Hepatocyte (in vitro differentiated cells): Measurements from ENCODE around the gene MYLK2. TPM values are rescaled to one million over a fixed set of nuclear protein-coding genes. Genes with fewer than 3 reads are reported as not detected.

Source experiments
- DNase-seq: peaks from one replicate; pipeline ENCODE4 v3.0.0-alpha.2; 2016; ENCODE audit warnings: low spot score
- H2AFZ ChIP-seq: fragments of 200-600 bp; sonication (generic); 2 replicates; pipeline ENCODE4 v1.6.0; 2016; ENCODE audit warnings: antibody characterized with exemption, mild to moderate bottlenecking
- H3K27ac ChIP-seq: fragments of 200-600 bp; sonication (generic); 2 replicates; pipeline ENCODE4 v1.5.1; 2016; ENCODE audit warnings: mild to moderate bottlenecking
- H3K27me3 ChIP-seq: fragments of 200-600 bp; sonication (generic); 2 replicates; pipeline ENCODE4 v1.6.1; 2016
- H3K36me3 ChIP-seq: fragments of 200-600 bp; sonication (generic); replicated peaks from 2 replicates; pipeline ENCODE4 v1.5.1; 2016; ENCODE audit warnings: low read depth; ENCODE audit not compliant: insufficient read depth
- H3K4me1 ChIP-seq: fragments of 200-600 bp; sonication (generic); 2 replicates; pipeline ENCODE4 v1.5.1; 2016; ENCODE audit warnings: mild to moderate bottlenecking, moderate library complexity; ENCODE audit not compliant: insufficient read depth
- H3K4me2 ChIP-seq: fragments of 200-600 bp; sonication (generic); 2 replicates; pipeline ENCODE4 v1.6.0; 2016
- H3K4me3 ChIP-seq: fragments of 200-600 bp; sonication (generic); 2 replicates; pipeline ENCODE4 v1.5.1; 2016; ENCODE audit warnings: mild to moderate bottlenecking
- H3K79me2 ChIP-seq: fragments of 200-600 bp; sonication (generic); 2 replicates; pipeline ENCODE4 v1.6.0; 2017; ENCODE audit warnings: mild to moderate bottlenecking
- H3K9me2 ChIP-seq: fragments of 200-600 bp; sonication (generic); replicated peaks from 2 replicates; pipeline ENCODE4 v1.6.0; 2017; ENCODE audit warnings: mild to moderate bottlenecking; ENCODE audit not compliant: insufficient read depth
- H3K9me3 ChIP-seq: fragments of 200-600 bp; sonication (generic); 2 replicates; pipeline ENCODE4 v1.5.1; 2016; ENCODE audit warnings: low read depth, mild to moderate bottlenecking
- H4K20me1 ChIP-seq: fragments of 200-600 bp; sonication (generic); 2 replicates; pipeline ENCODE4 v1.6.0; 2016; ENCODE audit warnings: mild to moderate bottlenecking; ENCODE audit not compliant: insufficient read depth, poor library complexity, severe bottlenecking
- EZH2 ChIP-seq: fragments of 200-600 bp; sonication (generic); IDR thresholded peaks from 2 replicates; pipeline ENCODE4 v1.6.1; 2016; ENCODE audit warnings: antibody characterized with exemption, mild to moderate bottlenecking, borderline replicate concordance
- EZH2phosphoT487 ChIP-seq: fragments of 200-600 bp; sonication (generic); IDR thresholded peaks from one replicate; pipeline ENCODE4 v1.6.1; 2018; ENCODE audit warnings: antibody characterized with exemption, mild to moderate bottlenecking, low read depth, moderate library complexity; ENCODE audit not compliant: unreplicated experiment, severe bottlenecking
- WGBS: methylation state at CpG from one replicate; pipeline ENCODE4 v1.1.6; 2016; ENCODE audit warnings: low lambda C conversion rate; ENCODE audit errors: missing lambda C conversion rate; 5-methylcytosine and 5-hydroxymethylcytosine counted together
- polyA plus RNA-seq: library from polyadenylated mRNA; unstranded; fragments of >200 nt; fragmentation: Nextera tagmentation; extraction: Ambion mirVana; gene quantifications from 2 replicates; pipeline ENCODE4 v1.2.1, GENCODE V29; 2016
- total RNA-seq: library from RNA; depleted of rRNA; stranded (reverse); fragments of >200 nt; gene quantifications from 2 replicates; pipeline ENCODE4 v1.2.3, GENCODE V29; 2014
- TF ChIP-seq, protein P1 (sequence below): fragments of 200-600 bp; sonication (generic); IDR thresholded peaks from 2 replicates; pipeline ENCODE4 v1.5.1; 2016; ENCODE audit warnings: antibody characterized with exemption, mild to moderate bottlenecking; ENCODE audit not compliant: poor library complexity

Gene MYLK2
- total and polyA plus RNA-seq, 2 experiments from 2014 or later = 0.33 TPM; not detected in 1

DNA sequence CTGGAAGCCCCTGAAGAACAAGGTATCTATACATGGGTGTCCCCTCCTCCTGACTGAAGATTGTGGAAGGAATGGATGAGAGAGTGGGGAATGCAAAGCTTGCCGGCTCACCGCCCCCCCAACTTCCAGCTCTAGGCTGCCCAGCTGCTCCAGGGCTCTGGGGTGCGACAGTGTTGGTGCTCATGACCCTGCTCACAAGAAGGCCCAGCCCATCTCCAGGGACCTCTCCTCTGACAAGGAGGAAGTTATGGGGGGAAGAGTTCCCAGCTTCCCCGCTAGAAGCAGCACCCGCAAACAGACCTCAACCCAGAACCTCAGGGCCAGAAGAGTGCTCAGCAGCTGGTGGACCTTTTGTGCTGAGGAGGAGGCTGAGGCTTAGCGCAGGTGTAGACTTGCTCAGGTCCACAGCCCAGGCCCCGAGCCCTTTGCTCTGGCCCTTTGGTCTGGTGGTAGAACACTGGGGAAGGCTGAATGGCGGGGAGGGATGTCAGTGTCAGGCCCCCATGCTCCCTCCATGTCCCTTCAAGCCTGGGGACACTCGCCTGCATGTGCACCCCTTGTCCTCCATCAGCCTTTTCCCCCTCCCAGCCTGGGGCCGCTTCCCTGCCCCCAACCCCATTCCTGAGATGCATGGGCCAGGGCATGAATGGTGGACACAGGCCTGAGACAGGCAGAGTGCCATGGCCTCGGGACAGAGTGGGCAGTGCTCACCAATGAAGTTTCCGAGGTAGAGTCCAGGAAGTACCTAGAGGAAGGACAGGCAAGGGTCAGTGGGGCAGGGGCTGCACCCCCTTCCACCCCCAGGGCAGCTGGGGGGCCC lies 49.9 kb downstream of the MYLK2 start:
- Histone ChIP-seq H3K27me3 (no peaks in the 10 kb centered on the region), H3K27ac (peak overlapping the region; percentile 86), H2AFZ (peak overlapping the region; percentile 71), H3K36me3 (no peaks in the 10 kb centered on the region), H3K9me2 (no peaks in the 10 kb centered on the region), H3K79me2 (peaks cover 11% of the 10 kb centered on the region), H3K9me3 (no peaks in the 10 kb centered on the region), H3K4me2 (peak overlapping the region; percentile 93), H3K4me1 (peaks cover 17% of the 10 kb centered on the region), H3K4me3 (peak overlapping the region; percentile 80), H4K20me1 (no peaks in the 10 kb centered on the region)
- no peak for DNase-seq
- no peak for TF ChIP-seq EZH2
- no peak for TF ChIP-seq EZH2phosphoT487
- TF ChIP-seq, protein P1, sequence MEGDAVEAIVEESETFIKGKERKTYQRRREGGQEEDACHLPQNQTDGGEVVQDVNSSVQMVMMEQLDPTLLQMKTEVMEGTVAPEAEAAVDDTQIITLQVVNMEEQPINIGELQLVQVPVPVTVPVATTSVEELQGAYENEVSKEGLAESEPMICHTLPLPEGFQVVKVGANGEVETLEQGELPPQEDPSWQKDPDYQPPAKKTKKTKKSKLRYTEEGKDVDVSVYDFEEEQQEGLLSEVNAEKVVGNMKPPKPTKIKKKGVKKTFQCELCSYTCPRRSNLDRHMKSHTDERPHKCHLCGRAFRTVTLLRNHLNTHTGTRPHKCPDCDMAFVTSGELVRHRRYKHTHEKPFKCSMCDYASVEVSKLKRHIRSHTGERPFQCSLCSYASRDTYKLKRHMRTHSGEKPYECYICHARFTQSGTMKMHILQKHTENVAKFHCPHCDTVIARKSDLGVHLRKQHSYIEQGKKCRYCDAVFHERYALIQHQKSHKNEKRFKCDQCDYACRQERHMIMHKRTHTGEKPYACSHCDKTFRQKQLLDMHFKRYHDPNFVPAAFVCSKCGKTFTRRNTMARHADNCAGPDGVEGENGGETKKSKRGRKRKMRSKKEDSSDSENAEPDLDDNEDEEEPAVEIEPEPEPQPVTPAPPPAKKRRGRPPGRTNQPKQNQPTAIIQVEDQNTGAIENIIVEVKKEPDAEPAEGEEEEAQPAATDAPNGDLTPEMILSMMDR = no peak
- 86% methylated on average over 12 of the region's 12 CpGs for WGBS

DNA sequence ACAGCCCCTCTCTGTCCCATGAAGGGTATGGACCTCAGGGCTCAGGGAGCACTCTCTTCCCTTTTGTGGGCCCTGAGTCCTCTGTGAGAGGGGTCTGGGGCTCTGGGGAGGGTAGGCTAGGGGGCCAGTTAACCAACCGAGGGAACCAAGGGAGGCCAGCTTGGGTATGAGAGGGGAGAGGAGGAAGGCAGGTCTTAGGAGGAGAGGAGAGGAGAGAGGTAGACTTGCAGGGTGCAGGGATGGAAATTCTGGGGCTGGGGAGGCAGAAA lies 50.5 kb downstream of the MYLK2 start:
- peaks cover 11% of the 10 kb centered on the region for H3K79me2 ChIP-seq
- peak overlapping the region; percentile 93 for H3K4me2 ChIP-seq
- H4K20me1 ChIP-seq = no peaks in the 10 kb centered on the region
- H2AFZ ChIP-seq = peak overlapping the region; percentile 71
- WGBS = 15% methylated on average over 1 of the region's 1 CpG
- H3K9me2 ChIP-seq = no peaks in the 10 kb centered on the region
- peak overlapping the region; percentile 86 for H3K27ac ChIP-seq
- TF ChIP-seq EZH2phosphoT487 (no peak), EZH2 (no peak)
- TF ChIP-seq, protein P1 = no peak
- H3K4me1 ChIP-seq = peaks cover 17% of the 10 kb centered on the region
- peak overlapping the region; percentile 80 for H3K4me3 ChIP-seq
- no peak for DNase-seq
- no peaks in the 10 kb centered on the region for H3K27me3 ChIP-seq
- H3K36me3 ChIP-seq = no peaks in the 10 kb centered on the region
- H3K9me3 ChIP-seq = no peaks in the 10 kb centered on the region

DNA sequence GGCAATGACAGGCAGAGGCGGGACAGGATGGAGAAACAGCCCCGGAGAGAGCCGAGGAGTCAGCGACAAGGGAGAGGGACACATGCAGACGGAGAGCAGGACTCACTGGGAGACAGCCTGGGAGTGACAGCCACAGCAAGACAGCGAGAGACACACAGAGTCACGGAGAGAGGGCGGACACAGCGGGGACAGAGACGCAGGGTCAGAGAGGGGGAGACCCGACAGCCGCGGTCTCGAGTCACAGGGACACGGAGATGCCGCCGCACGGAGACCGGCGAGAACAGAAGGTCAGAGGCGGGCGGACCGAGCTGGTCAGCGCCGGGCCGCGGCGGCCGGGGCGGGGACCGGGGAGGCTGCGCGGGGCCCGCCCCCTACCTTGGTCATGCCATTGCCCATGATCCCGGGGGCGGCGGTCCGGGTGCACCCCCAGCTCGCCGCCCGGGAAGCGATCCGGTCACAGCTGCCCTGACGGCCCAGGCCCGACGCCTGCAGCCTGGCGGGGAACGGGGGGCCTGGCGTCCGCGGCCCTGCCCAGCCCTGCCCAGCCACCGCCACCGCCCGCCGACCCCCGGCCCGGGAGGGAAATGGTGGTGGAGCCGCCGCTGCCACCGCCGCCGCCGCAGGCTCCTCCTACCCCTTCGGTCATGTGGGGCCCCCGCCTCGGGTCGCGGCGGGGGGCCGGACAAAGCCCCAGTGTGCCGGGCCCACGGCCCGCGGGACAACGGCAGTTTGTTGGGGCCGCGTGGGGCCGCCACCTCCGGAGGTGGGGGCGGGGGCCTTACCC lies 51.0 kb downstream of the MYLK2 start, which contains the start of the genes DUSP15 and TTLL9:
Gene DUSP15 (minus strand): TSS at position 586 of the 784 bp plus-strand sequence. CDS start 190 bp downstream, at position 396.
Gene TTLL9 (plus strand): TSS at position 693 of the 784 bp plus-strand sequence. CDS start 493 bp downstream, outside the sequence.
- peak; percentile 89 for DNase-seq
- Histone ChIP-seq H3K36me3 (no peaks in the 10 kb centered on the region), H3K4me2 (peak within 1 kb of the TSS; percentile 93), H3K27ac (peak within 1 kb of the TSS; percentile 86), H3K27me3 (no peaks in the 10 kb centered on the region), H2AFZ (peak within 1 kb of the TSS; percentile 71), H3K9me3 (no peaks in the 10 kb centered on the region), H4K20me1 (no peaks in the 10 kb centered on the region), H3K9me2 (no peaks in the 10 kb centered on the region), H3K79me2 (peaks cover 11% of the 10 kb centered on the region), H3K4me1 (peaks cover 17% of the 10 kb centered on the region), H3K4me3 (peak within 1 kb of the TSS; percentile 80)
- 4% methylated on average over 35 of the region's 80 CpGs for WGBS
- TF ChIP-seq, protein P1 = no peak
